Measurements from ENCODE around the gene SBF2. TPM values are rescaled to one million over a fixed set of nuclear protein-coding genes. Genes with fewer than 3 reads are reported as not detected.

Gene SBF2
- total and polyA plus RNA-seq, 2 of the 13 experiments (the other 11 are each of a cell fraction or from before 2014, with no cell fraction given): 24.0 to 45.8 TPM

GRCh38 chr11:10305262-10305963, 11.4 kb upstream of the SBF2 start (continued):
- TF ChIP-seq ZNF547 (CRISPR knock-in tag; IDR thresholded peaks at IDR 0.05) (peak; percentile 48; the same call in 1 of the 2 replicates), KDM5A (IDR thresholded peaks at IDR 0.05; ENCODE audit: borderline replicate concordance, low read length) (peak; percentile 41; the same call in 1 of the 2 replicates), ZNF124 (CRISPR knock-in tag; IDR thresholded peaks at IDR 0.05) (no peak; the same call in 1 of the 2 replicates), CENPX (CRISPR knock-in tag; IDR thresholded peaks at IDR 0.05) (no peak), ZNF337 (CRISPR knock-in tag; IDR thresholded peaks at IDR 0.05; ENCODE audit: borderline replicate concordance, low read depth) (peak; percentile 54; the same call in 1 of the 2 replicates), POGK (CRISPR knock-in tag; conservative IDR thresholded peaks at IDR 0.05) (0 out of 2 replicates have a peak, but pooled peaks have one; percentile 15), BRCA1 (CRISPR knock-in tag; IDR thresholded peaks at IDR 0.05) (0 out of 2 replicates have a peak, but pooled peaks have one; percentile 28), ZNF362 (CRISPR knock-in tag; IDR thresholded peaks at IDR 0.05; ENCODE audit: borderline replicate concordance) (no peak), ESRRA (CRISPR knock-in tag; IDR thresholded peaks at IDR 0.05; ENCODE audit: low read depth) (no peak), RARG (CRISPR knock-in tag; IDR thresholded peaks at IDR 0.05; ENCODE audit: low read depth) (no peak), FOXJ3 (CRISPR knock-in tag; IDR thresholded peaks at IDR 0.05; ENCODE audit: borderline replicate concordance) (no peak), TGIF2 (CRISPR knock-in tag; IDR thresholded peaks at IDR 0.05) (peak; percentile 62; the same call in 1 of the 2 replicates), GFI1 (CRISPR knock-in tag; IDR thresholded peaks at IDR 0.05; ENCODE audit: borderline replicate concordance) (0 out of 2 replicates have a peak, but pooled peaks have one; percentile 10), BCL3 (CRISPR knock-in tag; IDR thresholded peaks at IDR 0.05) (peak; percentile 73; the same call in 1 of the 2 replicates), ZNF670 (CRISPR knock-in tag; IDR thresholded peaks at IDR 0.05; ENCODE audit: borderline replicate concordance) (0 out of 2 replicates have a peak, but pooled peaks have one; percentile 10), ZNF484 (CRISPR knock-in tag; IDR thresholded peaks at IDR 0.05; ENCODE audit: borderline replicate concordance, low read depth) (no peak), MYC (CRISPR knock-in tag; IDR thresholded peaks at IDR 0.05; ENCODE audit: borderline replicate concordance) (no peak), NR2F2 (IDR thresholded peaks at IDR 0.05; ENCODE audit: borderline replicate concordance, low read depth) (no peak), ZNF589 (CRISPR knock-in tag; conservative IDR thresholded peaks at IDR 0.05) (0 out of 2 replicates have a peak, but pooled peaks have one; percentile 39), HNRNPL (IDR thresholded peaks at IDR 0.05; ENCODE audit: low read depth, low read length) (peak; percentile 51; the same call in 1 of the 2 replicates), AGO1 (IDR thresholded peaks at IDR 0.05; ENCODE audit: low read depth, low read length, poor library complexity, severe bottlenecking) (peak; percentile 86), ZNF143 (CRISPR knock-in tag; IDR thresholded peaks at IDR 0.05) (no peak), ZNF225 (CRISPR knock-in tag; IDR thresholded peaks at IDR 0.05) (no peak; the same call in 1 of the 2 replicates), ASH2L (IDR thresholded peaks at IDR 0.05; ENCODE audit: insufficient read length, low read depth, low read length) (peak; percentile 54), MAX (IDR thresholded peaks at IDR 0.05) (0 out of 2 replicates have a peak, but pooled peaks have one; percentile 20)
